ENCODE results near the gene TAF1C.

The TAF1C gene

GRCh38 chr16:84143784-84144199, 43.1 kb downstream of the TAF1C start:
- TF ChIP-seq GATA2 (IDR thresholded peaks at IDR 0.05; ENCODE audit: low read depth, low read length) (no peak), GATA3 (IDR thresholded peaks at IDR 0.05; ENCODE audit: low read depth, low read length) (no peak)

- no peak for TF ChIP-seq GATA3 (IDR thresholded peaks at IDR 0.05; ENCODE audit: low read depth, low read length)
- no peak for TF ChIP-seq GATA2 (IDR thresholded peaks at IDR 0.05; ENCODE audit: low read depth, low read length)
Observed at GRCh38 chr16:84143081-84143480, 43.8 kb downstream of the TAF1C start.

GRCh38 chr16:84141143-84141670, 45.6 kb downstream of the TAF1C start:
- no peak for TF ChIP-seq GATA2 (IDR thresholded peaks at IDR 0.05; ENCODE audit: low read depth, low read length)
- TF ChIP-seq GATA3 (IDR thresholded peaks at IDR 0.05; ENCODE audit: low read depth, low read length) = no peak

GRCh38 chr16:84139628-84140258, 47.1 kb downstream of the TAF1C start:
- no peak for TF ChIP-seq GATA3 (IDR thresholded peaks at IDR 0.05; ENCODE audit: low read depth, low read length)
- TF ChIP-seq GATA2 (IDR thresholded peaks at IDR 0.05; ENCODE audit: low read depth, low read length) = no peak

- TF ChIP-seq GATA2 (IDR thresholded peaks at IDR 0.05; ENCODE audit: low read depth, low read length) (no peak), GATA3 (IDR thresholded peaks at IDR 0.05; ENCODE audit: low read depth, low read length) (no peak)
Observed at GRCh38 chr16:84138824-84139627, 47.8 kb downstream of the TAF1C start.

GRCh38 chr16:84138500-84138823, 48.4 kb downstream of the TAF1C start:
- no peak for TF ChIP-seq GATA2 (IDR thresholded peaks at IDR 0.05; ENCODE audit: low read depth, low read length)
- no peak for TF ChIP-seq GATA3 (IDR thresholded peaks at IDR 0.05; ENCODE audit: low read depth, low read length)

- TF ChIP-seq GATA2 (IDR thresholded peaks at IDR 0.05; ENCODE audit: low read depth, low read length) (no peak), GATA3 (IDR thresholded peaks at IDR 0.05; ENCODE audit: low read depth, low read length) (no peak)
Observed at GRCh38 chr16:84137769-84138357, 49.0 kb downstream of the TAF1C start.

GRCh38 chr16:84137287-84137686, 49.6 kb downstream of the TAF1C start:
- TF ChIP-seq GATA3 (IDR thresholded peaks at IDR 0.05; ENCODE audit: low read depth, low read length) (no peak), GATA2 (IDR thresholded peaks at IDR 0.05; ENCODE audit: low read depth, low read length) (no peak)

GRCh38 chr16:84136331-84137125, 50.3 kb downstream of the TAF1C start:
- TF ChIP-seq GATA3 (IDR thresholded peaks at IDR 0.05; ENCODE audit: low read depth, low read length) = no peak
- TF ChIP-seq GATA2 (IDR thresholded peaks at IDR 0.05; ENCODE audit: low read depth, low read length) = no peak

GRCh38 chr16:84132527-84133285, 54.2 kb downstream of the TAF1C start:
- no peak for TF ChIP-seq GATA2 (IDR thresholded peaks at IDR 0.05; ENCODE audit: low read depth, low read length)
- no peak for TF ChIP-seq GATA3 (IDR thresholded peaks at IDR 0.05; ENCODE audit: low read depth, low read length)

GRCh38 chr16:84131117-84131516, 55.7 kb downstream of the TAF1C start:
- TF ChIP-seq GATA2 (IDR thresholded peaks at IDR 0.05; ENCODE audit: low read depth, low read length) (no peak), GATA3 (IDR thresholded peaks at IDR 0.05; ENCODE audit: low read depth, low read length) (no peak)
